Stimulated activated CD8-positive, alpha-beta memory T cell treated with anti-CD3 and anti-CD28 coated beads, Interleukin-12 subunit alpha, Interleukin-12 subunit beta, amount 100 ng/mL, for 4 hours (primary cell): ENCODE measurements around the gene TMEM132C.

Experiments used
- DNase-seq: peaks from one replicate; pipeline ENCODE4 v3.0.0-alpha.2; 2020; ENCODE audit warnings: low read depth

TMEM132C gene

DNA sequence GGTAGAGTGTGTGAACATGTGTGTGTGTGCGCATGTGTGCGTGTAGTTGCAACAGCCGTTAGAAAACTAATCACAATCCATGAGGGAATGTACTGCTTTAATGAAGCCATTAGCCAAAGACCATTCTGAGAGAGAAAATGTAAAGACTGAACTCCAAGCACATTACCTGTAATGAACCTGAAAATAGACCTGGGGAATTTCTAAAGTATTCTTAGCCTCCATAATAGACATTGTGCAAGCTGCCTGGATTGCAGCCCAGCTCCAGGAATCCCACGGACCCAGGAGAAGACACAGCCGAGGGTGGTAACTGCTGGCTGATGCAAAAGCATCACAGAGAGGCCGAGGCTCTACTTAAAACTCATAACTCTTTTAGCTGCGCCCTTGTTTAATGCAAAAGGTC is 400.2 kb downstream of the TMEM132C start:
- no peak for DNase-seq

GRCh38 chr12:128671528-128672042 is 404.6 kb downstream of the TMEM132C start:
- no peak for DNase-seq

DNA sequence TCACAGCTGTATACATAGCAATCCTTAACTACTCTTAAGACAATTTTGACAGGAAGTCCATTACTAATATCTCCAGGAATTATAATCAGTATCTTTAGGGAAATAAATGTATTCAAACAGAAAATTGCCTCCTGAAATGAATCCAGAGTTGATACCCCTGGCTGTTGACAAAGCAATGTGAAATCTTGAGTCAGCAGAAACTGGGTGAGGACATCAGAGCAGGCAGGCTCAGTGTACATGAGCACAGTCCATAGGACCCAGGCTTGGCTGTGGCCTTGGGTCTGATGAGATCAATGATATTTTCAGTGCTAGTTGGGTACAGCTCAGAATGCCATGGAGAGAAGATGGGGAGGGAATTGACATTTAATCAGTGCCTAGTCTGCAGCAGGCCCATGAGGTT is 405.5 kb downstream of the TMEM132C start:
- DNase-seq = no peak

GRCh38 chr12:128672893-128673292 is 405.9 kb downstream of the TMEM132C start:
- DNase-seq = no peak

DNA sequence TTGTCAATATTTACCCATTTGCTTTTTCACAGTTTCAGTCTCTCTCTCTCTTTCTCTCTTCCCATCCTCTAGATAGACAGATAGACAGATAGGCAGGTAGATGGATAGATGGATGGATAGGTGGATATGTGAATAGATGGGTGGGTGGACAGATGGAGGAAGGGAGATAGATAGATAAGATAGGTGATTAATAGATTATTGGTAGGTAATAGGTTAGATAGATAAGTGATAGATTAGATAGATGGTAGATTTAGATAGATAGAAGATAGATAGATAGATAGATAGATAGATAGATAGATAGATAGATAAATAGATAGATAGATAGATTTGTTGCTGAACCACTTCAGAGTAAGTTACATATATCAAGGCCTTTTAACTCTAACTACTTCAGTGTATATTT is 408.6 kb downstream of the TMEM132C start:
- DNase-seq = no peak

- DNase-seq = no peak
Observed at GRCh38 chr12:128680555-128680954, 413.6 kb downstream of the TMEM132C start.

DNA sequence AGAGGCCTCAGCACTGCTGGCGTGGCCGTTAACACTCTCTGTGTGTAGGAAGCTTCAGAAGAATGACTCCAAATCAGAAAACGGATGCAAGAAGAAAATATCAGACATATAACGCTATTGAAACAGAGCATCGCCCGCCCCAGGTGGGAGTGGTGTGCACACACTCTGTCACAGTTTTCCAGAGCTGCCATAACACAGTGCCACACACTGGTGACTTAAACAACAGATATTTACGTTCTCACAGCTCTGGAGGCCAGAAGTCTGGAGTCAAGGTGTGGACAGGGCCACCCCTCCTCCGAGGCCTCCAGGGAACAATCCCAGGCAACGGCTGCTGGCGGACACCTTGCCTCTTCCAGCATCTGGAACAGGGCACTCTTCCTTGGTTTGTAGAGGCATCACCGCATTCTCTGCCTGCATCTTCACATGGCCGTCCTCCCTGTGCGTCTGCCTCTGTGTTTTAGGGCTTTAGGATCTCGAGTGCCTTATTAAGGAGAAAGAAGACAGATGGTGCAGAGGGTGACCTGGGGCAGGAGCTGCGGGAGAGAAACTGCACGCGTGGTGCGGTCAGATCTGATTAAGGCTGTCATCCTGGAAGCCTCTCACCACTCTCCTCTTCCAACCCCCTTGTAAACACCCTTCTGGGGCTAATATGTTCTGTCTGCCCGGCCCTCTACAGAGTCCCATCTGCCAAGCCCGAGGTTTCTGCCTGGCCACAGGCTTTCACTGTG is 415.7 kb downstream of the TMEM132C start:
- no peak for DNase-seq

DNA sequence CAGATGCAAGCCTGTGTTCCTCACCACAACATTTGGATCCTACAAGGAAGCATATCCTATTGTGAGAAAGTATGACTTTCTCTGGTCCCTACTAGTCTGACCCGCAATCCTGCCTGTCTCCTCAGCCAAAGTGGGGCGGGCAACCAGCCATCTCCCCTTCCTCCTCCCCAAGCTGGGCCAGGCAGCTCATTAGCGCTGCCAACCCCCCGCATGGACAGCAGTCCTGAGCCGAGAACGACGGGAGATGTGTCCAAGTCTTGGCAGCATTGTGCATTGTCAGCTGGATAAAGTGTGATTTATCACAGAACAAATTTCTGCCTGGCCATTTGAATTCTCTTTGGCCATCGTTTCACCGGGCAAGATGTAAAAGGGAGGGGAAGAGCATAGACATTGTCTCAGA is 417.4 kb downstream of the TMEM132C start:
- DNase-seq = no peak

- no peak for DNase-seq
Observed at GRCh38 chr12:128685903-128686475, 419.0 kb downstream of the TMEM132C start.

- no peak for DNase-seq
Observed at GRCh38 chr12:128687851-128688250, 420.9 kb downstream of the TMEM132C start.

DNA sequence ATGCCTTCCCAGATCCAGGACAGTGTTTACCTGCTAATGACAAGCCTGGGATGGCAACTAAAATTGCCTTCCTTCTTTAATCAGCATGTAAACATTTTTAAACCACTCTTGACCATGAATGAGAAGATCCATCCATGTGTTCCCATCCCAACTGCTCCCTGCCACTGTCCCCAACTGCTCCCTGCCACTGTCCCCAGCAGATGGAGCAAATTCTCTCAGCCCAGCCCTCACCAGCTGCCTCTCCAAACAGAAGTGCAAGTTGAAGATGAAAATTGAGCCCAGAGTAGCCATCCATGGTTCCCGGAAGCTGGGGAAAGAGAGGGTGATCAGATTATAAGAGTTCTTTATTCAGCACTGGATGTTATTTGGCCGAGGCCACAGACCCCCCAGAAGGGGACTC is 423.7 kb downstream of the TMEM132C start:
- DNase-seq = no peak

DNA sequence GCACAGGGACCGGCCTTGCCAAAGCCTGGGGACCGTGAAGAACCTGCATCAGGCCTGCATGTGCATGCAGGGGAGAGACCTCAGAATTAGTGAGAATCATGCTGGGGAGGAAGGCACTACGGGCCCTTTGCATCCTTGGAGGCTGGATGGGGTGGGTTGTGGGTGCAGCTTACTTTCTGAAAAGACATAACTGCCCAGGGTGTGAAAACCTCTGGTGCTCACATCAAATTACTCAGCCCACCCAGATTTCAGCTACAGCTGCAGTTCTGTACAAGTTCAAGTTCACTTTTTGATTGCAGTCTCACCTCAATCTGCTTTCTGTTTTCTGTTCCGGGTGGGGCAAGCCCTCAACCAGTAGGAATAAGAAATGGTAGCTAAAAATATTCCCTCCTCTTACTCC is 426.1 kb downstream of the TMEM132C start:
- DNase-seq = no peak

DNA sequence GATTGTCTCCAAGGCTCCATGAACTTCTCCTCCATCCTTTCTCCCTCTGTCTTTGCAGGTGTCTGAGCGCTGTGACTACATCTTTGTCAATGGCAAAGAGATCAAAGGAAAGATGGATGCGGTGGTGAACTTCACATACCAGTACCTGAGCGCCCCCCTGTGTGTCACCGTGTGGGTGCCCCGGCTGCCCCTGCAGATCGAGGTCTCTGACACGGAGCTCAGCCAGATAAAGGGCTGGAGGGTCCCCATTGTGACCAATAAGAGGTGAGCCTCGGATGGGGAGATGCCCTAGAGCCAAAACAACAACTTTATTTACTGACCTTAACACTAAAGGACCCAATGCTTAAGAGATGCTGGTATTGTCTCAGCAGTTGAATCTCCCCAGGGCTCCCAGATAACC is 426.8 kb downstream of the TMEM132C start:
- no peak for DNase-seq

DNA sequence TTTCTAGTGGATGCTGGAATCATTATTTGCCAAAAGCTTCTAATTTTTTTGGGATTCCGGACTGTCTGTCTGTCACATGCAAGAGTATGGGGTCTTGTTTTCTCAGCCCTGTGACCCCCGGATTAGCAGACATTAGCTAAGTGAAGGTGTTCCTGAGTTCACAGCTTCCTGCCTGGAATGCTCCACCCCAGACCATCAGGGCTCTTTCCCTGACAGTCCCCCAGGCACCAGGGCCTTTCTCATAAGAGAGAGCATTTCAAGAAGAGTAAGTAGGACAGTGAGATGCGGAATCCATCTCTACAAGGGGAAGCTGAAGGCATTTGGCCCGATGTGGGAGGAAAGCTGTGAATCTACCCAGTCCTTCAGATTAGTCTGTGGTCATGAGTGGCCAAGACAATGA is 427.5 kb downstream of the TMEM132C start:
- no peak for DNase-seq

DNA sequence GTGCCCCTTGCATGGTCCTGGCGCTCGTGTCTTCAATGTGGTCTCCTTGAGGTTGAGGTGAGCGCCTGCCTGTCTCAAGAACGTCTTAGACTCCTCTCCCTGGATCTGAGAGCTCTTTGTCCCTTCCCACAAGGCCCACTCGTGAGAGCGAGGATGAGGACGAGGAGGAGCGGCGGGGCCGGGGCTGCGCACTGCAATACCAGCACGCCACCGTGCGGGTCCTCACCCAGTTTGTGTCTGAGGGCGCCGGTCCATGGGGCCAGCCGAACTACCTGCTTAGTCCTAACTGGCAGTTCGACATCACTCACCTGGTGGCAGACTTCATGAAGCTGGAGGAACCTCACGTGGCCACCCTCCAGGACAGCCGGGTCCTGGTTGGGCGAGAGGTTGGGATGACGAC is 428.7 kb downstream of the TMEM132C start:
- no peak for DNase-seq

DNA sequence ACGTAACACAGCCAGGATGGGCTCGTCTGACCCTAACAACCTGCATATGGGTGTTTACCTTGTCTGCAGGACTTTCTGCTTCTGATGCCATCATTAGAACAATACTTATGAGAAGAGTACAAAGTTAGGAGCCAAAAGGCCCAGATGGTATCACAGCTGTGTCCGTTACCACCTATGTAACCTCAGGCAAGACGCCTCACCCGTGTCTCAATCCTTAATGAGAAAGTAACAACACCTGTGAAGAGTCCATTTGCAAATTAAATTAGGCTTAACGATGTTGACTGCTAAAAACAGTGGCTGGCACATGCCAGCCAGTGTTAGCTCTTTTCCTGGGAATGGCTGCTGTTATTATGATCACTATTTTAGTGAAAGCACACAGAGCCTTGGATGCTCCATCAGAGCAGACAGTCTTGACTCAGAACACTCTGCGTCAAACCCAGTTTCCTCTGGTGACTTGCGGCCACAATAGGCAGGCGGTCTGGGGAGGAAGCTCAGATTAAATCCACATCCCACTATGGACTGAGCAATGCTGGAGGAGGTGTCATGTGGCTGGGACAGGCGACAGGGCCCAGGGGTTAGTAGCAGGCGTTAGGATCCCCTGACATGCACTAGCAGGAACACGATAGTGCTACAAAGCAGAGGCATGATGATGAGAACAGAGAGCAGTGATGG is 431.5 kb downstream of the TMEM132C start:
- DNase-seq = no peak

- DNase-seq = no peak
Observed at GRCh38 chr12:128699106-128699505, 432.1 kb downstream of the TMEM132C start.

DNA sequence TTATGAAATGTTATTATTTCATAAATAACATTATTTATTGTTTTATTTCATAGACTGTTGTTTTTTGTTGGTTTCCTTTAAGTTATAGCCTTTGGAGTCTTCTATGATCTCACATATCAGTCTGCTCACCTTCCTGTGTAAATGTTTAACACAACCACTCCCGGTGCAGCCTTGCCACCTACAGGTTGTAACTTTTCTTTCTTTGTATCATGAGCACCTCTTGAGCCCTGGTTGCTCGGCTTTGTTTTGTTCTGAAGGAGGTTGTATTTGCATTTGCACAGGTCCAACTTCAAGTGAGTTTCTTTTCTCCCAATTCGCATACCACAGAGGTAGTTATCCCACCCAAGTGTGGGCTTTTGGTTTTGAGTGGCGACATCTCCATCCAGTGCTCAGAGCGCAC is 435.4 kb downstream of the TMEM132C start:
- no peak for DNase-seq

- no peak for DNase-seq
Observed at GRCh38 chr12:128705140-128705539, 438.2 kb downstream of the TMEM132C start.

DNA sequence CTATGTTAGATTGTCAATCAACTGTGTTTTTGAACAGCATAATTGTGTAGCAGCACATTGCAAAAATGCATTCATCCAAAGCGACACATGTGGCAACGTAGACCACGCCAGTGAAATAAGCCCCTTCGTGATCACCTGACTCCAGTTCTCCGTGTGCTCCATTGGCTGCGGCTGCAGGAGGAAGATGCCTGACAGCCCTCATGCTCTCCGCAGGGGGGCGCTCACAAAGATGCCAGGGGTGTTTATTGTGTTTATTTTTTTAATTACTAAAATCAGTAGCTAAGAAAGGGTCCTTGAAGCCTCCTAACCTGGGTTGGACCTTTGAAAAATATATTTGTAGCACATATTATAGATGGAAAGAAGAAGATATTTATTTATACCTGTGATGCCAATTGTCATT is 440.5 kb downstream of the TMEM132C start:
- DNase-seq = no peak

DNA sequence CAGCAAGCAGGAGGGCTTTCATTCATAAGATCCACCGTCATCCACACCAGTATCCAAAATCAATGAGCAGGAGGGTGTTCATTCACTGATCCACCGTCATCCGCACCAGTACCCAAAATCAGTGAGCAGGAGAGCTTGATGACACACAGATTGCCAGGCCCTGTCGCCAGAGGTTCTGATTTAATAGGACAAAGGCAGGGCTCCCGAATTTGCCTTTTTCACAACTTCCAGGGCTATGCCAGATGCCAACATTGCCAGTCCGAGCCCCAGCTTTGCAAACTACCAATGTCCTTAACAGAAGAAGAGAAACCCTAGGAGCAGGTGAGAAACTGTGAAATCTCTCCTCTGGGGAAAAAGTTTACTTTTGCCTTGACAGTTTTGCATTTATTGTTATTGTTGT is 441.8 kb downstream of the TMEM132C start:
- DNase-seq = no peak

GRCh38 chr12:128709660-128710059 is 442.7 kb downstream of the TMEM132C start:
- DNase-seq = no peak

GRCh38 chr12:128711486-128711885 is 444.5 kb downstream of the TMEM132C start:
- no peak for DNase-seq
